ENCODE results near the gene FFAR1.
A peak's percentile ranks its signal among the peaks of the same experiment; 100 is the strongest.
"Not testable (repeated sequence)": the region's sequence is repeated elsewhere in the genome, so short reads cannot be mapped to it uniquely, and the experiment has no call there.

The FFAR1 gene

GRCh38 chr19:35342430-35342829 is 5.3 kb upstream of the FFAR1 start:
- no peak for DNase-seq (ENCODE audit: low read depth in 2 of 2)

DNA sequence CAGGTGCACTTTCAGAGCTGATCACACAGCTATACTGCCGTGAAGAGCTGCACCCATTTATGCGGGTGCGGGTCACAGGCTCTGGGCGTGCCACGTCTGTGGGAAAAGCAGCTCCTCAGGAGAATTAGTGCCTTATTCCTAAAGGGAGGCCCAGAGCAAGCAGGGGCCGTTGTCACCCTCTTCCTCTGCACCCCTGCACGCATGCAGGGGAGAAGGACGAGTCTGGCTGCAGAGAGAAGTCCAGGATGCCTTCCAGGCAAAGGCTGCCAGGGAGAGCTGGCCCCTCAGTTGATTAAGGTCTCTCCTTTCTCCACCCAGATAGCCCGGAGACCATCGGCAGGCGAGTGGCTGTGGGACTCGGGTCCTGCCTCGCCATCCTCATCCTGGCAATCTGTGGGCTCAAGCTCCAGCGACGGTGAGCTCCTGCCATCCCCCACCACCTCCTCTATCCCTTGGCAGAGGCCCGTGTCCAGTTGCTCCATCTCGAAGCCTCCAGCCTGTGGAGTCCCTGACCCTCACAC is 3.1 kb upstream of the FFAR1 start:
- DNase-seq (ENCODE audit: low read depth in 2 of 2), result no peak

DNA sequence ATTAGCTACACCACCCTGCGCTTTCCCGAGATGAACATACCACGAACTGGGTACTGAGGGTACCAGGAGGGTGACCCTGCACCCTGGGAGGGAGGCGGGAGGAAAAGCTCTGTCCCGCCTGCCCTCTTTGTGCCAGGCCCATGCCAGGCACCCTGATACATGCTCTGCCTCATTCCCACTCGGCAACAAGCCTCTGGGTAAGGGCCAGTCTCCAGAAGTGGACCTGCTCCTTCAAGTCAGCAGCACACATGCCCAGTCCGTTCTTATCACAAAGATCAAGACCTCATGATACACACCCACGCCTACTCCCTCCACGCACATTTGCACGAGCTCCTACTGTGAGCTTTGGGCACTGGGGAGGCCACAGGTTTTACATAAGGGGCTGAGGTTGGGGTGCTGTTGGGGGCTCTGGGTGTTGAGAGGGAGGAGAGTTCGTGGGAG is 2.0 kb upstream of the FFAR1 start:
- DNase-seq (ENCODE audit: low read depth in 2 of 2), result no peak

DNA sequence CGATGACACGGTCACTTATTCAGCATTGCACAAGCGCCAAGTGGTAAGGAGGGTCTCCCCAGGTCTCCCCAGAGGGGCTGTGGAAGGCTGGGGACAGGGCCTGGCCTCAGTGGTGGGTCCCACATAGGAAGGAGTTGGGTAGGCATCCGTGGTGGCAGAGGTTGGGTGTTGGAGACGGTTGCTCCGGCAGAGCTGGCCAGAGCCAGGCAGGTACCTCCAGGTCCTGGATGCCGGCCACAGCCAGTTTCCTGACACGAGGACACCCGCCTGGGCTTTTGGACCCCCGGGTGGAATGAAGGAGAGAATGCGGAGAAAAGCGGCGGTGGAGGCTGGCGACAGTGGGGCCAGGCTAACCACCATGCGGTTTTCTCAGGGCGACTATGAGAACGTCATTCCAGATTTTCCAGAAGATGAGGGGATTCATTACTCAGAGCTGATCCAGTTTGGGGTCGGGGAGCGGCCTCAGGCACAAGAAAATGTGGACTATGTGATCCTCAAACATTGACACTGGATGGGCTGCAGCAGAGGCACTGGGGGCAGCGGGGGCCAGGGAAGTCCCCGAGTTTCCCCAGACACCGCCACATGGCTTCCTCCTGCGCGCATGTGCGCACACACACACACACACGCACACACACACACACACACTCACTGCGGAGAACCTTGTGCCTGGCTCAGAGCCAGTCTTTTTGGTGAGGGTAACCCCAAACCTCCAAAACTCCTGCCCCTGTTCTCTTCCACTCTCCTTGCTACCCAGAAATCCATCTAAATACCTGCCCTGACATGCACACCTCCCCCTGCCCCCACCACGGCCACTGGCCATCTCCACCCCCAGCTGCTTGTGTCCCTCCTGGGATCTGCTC is 1.3 kb upstream of the FFAR1 start:
- no peak for DNase-seq (ENCODE audit: low read depth in 2 of 2)

- no peak for DNase-seq (ENCODE audit: low read depth in 2 of 2)
These were observed 212 bp downstream of the FFAR1 start for GRCh38 chr19:35347930-35348298.

GRCh38 chr19:35348911-35349611 is 1.4 kb downstream of the FFAR1 start:
- no peak for DNase-seq (ENCODE audit: low read depth in 2 of 2)

- no peak for DNase-seq (ENCODE audit: low read depth in 2 of 2)
These were observed 2.2 kb downstream of the FFAR1 start for GRCh38 chr19:35349614-35350521.

- DNase-seq (ENCODE audit: low read depth in 2 of 2), result no peak
These were observed 2.9 kb downstream of the FFAR1 start for GRCh38 chr19:35350591-35350990.

- no peak for DNase-seq (ENCODE audit: low read depth in 2 of 2)
These were observed 3.9 kb downstream of the FFAR1 start for GRCh38 chr19:35351411-35352176.

- DNase-seq (ENCODE audit: low read depth in 2 of 2), result no peak
These were observed 4.4 kb downstream of the FFAR1 start for GRCh38 chr19:35352177-35352447.

- peak; percentile 20 to 25 for DNase-seq (ENCODE audit: low read depth in 2 of 2)
These were observed 5.0 kb downstream of the FFAR1 start for GRCh38 chr19:35352448-35353304.

GRCh38 chr19:35353635-35354034 is 5.9 kb downstream of the FFAR1 start:
- DNase-seq (ENCODE audit: low read depth in 2 of 2), result no peak

DNA sequence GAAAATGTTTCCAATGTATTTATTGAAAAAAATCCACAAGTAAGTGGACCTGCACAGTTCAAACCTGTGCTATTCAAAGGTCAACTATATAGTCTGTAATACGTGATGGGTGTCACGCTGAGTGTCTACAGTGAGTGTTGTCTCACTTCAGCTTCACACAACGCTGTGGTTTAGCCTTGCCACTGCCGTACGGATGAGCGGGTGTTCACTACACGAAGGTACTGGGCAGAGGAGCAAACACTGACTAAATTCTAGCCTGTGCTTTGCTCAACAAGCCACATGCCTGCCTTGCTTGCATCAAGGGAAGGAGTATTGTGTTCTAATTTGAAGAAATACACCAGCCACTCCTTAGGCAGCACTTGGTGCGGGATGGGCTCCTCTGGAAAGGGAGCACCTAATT is 7.2 kb downstream of the FFAR1 start:
- DNase-seq (ENCODE audit: low read depth in 2 of 2), result no peak

GRCh38 chr19:35355791-35356460 is 8.2 kb downstream of the FFAR1 start:
- DNase-seq (ENCODE audit: low read depth in 2 of 2), result no peak

GRCh38 chr19:35357867-35358573 is 10.3 kb downstream of the FFAR1 start, which contains the start of gene FFAR3:
TSS of gene FFAR3 (plus strand) at chr19:35358460. CDS start at chr19:35358891, 431 bp downstream.
- peak; percentile 31 to 35 for DNase-seq (ENCODE audit: low read depth in 2 of 2)

GRCh38 chr19:35358834-35359233 is 11.1 kb downstream of the FFAR1 start:
- not testable (repeated sequence) for DNase-seq (ENCODE audit: low read depth in 2 of 2)

DNA sequence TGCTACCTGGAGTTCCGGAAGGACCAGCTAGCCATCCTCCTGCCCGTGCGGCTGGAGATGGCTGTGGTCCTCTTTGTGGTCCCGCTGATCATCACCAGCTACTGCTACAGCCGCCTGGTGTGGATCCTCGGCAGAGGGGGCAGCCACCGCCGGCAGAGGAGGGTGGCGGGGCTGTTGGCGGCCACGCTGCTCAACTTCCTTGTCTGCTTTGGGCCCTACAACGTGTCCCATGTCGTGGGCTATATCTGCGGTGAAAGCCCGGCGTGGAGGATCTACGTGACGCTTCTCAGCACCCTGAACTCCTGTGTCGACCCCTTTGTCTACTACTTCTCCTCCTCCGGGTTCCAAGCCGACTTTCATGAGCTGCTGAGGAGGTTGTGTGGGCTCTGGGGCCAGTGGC is 11.7 kb downstream of the FFAR1 start:
- DNase-seq (ENCODE audit: low read depth in 2 of 2), result not testable (repeated sequence)

- not testable (repeated sequence) for DNase-seq (ENCODE audit: low read depth in 2 of 2)
These were observed 12.4 kb downstream of the FFAR1 start for GRCh38 chr19:35360081-35360480.

DNA sequence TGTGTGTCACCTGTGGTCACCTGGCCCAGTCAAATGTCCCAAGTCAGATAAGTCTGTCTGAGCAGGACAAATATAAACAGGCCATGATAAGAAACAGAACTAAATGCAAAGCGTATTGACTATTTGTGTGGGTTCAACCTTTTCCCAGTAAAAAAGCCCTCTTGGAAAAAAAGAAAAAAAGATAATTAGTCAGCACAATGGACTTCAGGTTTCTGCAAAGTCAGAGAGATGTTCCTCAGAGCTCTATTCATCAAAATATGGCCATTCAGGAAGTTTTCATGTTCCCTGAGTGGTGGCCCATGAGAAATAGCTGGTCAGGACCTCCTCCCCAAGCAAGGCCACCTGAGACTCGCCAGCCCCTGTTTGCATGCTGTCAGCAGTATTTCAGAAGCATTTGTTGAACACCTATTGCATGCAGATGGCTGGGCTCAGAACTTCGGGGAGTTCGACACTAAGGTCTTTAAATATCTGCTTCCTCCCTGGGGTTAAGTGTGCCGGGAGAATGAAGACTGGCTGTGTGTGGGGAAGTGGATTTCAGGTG is 13.2 kb downstream of the FFAR1 start:
- DNase-seq (ENCODE audit: low read depth in 2 of 2), result no peak

All from fibroblast of skin of left biceps (primary cell).